ENCODE results near the gene S100A5.

S100A5 gene

GRCh38 chr1:153546796-153547559 is 6.2 kb upstream of the S100A5 start:
- TF ChIP-seq, protein P1, sequence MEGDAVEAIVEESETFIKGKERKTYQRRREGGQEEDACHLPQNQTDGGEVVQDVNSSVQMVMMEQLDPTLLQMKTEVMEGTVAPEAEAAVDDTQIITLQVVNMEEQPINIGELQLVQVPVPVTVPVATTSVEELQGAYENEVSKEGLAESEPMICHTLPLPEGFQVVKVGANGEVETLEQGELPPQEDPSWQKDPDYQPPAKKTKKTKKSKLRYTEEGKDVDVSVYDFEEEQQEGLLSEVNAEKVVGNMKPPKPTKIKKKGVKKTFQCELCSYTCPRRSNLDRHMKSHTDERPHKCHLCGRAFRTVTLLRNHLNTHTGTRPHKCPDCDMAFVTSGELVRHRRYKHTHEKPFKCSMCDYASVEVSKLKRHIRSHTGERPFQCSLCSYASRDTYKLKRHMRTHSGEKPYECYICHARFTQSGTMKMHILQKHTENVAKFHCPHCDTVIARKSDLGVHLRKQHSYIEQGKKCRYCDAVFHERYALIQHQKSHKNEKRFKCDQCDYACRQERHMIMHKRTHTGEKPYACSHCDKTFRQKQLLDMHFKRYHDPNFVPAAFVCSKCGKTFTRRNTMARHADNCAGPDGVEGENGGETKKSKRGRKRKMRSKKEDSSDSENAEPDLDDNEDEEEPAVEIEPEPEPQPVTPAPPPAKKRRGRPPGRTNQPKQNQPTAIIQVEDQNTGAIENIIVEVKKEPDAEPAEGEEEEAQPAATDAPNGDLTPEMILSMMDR (IDR thresholded peaks at IDR 0.05) = no peak

- TF ChIP-seq, protein P1 (IDR thresholded peaks at IDR 0.05) = no peak
These were observed 5.6 kb upstream of the S100A5 start for GRCh38 chr1:153546371-153546770.

- TF ChIP-seq, protein P1 (IDR thresholded peaks at IDR 0.05) = no peak
These were observed 4.6 kb upstream of the S100A5 start, which contains the start of gene S100A4 for GRCh38 chr1:153545067-153546055. Gene S100A4, minus strand, starts transcription at chr1:153545806. Its CDS starts 1,012 bp downstream, at chr1:153544794.

DNA sequence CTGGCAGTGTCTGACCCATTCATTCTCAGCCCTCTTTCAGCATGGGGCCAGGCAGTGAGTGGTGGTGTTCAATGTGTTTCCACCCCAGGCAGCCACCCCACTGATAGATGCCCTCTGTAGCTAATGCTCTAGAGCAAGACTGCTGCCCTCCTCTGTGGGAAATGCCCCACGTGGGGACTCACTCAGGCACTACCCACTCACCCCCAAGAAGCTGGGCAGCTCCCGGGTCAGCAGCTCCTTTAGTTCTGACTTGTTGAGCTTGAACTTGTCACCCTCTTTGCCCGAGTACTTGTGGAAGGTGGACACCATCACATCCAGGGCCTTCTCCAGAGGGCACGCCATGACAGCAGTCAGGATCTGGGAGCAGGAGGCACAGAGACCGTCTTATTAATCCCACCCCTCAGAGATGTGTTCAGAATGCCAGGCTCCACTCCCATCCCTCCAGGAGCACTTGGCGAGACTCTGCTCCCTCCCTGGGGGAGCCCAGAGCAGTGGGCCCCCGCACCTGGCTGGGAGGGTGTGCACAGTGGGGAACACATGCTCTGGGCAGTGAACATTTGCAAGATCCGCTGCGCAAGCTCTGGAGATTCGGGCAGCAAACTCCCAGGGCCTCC is 3.8 kb upstream of the S100A5 start:
- TF ChIP-seq, protein P1 (IDR thresholded peaks at IDR 0.05) = no peak

GRCh38 chr1:153543736-153544135 is 3.0 kb upstream of the S100A5 start:
- TF ChIP-seq, protein P1 (IDR thresholded peaks at IDR 0.05) = no peak

DNA sequence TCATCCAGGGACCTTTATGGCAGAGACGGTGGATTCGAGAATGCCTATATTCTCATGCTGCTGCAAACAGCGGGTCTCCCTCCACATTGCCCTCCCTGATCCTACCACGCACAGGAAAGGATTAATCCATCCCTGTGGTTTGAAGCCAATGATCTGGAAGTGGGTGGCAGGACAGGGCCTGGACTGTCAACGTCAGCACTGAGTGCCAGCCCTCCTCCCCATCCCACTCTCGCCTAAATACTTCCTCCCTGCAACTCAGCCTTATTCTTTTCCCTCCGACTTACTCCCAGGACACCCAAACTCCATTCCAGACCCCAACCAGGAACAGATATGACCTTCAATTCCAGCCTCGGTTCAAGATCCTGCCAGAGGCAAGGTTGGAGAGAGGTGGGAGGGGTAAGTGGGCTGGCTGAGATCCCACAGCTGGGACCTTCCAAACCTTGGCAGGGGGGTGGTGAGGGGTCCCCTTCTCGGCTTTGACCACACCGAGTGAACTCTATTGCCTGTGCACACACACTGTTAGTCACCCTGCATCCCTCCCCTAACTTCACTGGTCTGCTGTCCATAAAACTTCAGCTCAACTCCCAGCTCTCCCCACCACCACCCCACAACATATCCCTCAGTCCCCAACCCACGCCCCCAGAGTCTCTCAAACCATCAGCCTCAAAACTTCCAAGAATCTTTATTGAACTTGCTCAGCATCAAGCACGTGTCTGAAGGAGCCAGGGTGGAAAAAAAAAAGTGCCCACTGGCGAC is 2.4 kb upstream of the S100A5 start:
- TF ChIP-seq, protein P1 (IDR thresholded peaks at IDR 0.05) = no peak

Data from LNCAP (cell line).